Adipose tissue (tissue), 3 donors: Measurements from ENCODE around the gene COQ9. TPM values are rescaled to one million over a fixed set of nuclear protein-coding genes. Genes with fewer than 3 reads are reported as not detected.

Source experiments
- H3K27ac ChIP-seq: one replicate; pipeline ENCODE4 v1.5.1; 2013; ENCODE audit warnings: low read depth, low read length
- WGBS, 3 donors: extraction: QIAGEN DNeasy Blood & Tissue Kit; methylation state at CpG; one replicate each; pipeline ENCODE4 v1.1.7; 2013; 5-methylcytosine and 5-hydroxymethylcytosine counted together
- polyA plus RNA-seq, 3 donors: library from polyadenylated mRNA; stranded (reverse); fragments of 200-250 nt; gene quantifications; one replicate each; pipeline ENCODE4 v1.2.3, GENCODE V29; 2013
- donor health status: healthy with polysubstance abuse.
- donor health status: Bipolar disorder and iron deficiency.
- donor health status: healthy.

The COQ9 gene
- polyA plus RNA-seq, 3 donors, result 37.2 to 49.7 (median 42.5) TPM

DNA sequence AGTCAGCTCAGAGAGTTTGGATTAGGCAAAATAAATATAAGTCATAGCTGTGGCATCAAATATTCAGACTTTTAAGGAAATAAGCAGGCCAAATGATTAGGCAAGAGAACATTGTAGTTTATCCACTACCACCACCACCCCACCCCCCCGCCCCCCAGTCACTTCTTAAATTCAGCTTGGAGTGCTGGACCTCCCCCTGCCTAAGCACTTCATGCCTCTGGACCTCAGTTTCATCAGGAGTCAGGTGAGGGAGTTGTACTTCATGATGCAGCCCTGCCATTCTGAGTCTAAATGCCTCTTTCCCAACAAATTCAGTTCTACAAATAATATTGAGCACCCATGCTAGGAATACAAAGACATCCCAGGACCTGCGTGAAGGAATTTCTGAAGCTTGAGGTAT is 17.2 kb downstream of the COQ9 start:
- 76 to 97% (median 88%) methylated on average over 2 of the region's 2 CpGs for WGBS, 3 donors
- H3K27ac ChIP-seq, result no peak overlapping the region

DNA sequence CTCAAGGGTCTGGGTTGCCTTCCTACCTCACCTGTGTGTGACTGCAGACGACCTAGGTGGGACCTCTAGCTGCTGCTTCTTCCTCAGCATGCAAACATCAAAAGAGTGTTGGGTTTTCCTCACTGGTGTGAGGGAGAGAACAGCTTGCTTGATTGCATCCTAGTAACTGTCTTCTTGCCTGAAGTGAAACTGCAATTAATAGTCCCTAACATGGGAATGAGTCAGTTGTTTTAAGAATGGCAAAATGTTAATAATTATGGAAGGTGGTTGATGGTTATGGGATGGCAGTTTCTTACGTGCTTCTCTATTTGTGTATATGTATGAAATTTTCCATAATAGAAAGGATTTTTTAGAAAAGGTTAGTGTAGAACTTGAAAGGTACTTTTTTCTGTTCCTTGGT is 21.1 kb downstream of the COQ9 start:
- 89 to 90% (median 89%) methylated on average over 2 of the region's 2 CpGs for WGBS, 3 donors
- H3K27ac ChIP-seq, result no peak overlapping the region

DNA sequence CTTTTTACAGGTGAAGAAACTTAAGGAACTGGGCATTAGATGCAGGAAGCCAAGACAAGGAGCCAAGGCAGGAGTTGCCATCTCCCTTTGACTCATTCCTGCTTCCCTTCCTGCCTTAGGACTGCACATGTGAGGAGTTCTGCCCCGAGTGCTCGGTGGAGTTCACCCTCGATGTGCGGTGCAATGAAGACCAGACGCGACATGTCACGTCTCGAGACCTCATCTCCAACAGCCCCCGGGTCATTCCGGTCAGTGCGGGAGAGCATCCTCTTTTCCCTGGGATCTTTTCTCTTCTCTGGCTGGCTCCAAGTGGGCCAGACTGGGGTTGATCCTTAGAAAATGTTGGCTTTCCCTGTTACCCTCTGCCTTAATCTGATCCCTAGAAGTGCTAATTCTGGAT is 21.8 kb downstream of the COQ9 start:
- WGBS, 3 donors, result 89 to 95% (median 92%) methylated on average over 11 of the region's 11 CpGs
- no peak overlapping the region for H3K27ac ChIP-seq

DNA sequence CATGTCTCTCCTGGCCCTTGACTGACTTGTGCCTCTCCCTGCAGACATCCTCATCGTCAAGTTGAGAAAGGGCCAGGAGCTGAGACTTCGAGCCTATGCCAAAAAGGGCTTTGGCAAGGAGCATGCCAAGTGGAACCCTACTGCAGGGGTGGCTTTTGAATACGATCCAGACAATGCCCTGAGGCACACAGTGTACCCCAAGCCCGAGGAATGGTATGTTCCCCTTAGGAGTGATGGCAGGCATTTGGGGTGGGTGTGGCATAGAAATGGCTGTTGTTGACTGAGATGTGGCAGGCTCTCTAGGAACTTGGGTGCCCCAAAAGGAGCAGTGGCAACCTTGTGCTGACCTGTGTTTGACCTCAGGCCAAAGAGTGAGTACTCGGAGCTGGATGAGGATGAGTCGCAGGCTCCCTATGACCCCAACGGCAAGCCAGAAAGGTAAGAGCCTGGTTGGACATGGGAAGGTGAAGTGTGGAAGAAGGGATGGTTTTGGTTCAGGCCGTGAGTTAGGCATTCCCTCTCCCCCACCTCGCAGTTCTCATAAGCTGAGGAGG is 22.7 kb downstream of the COQ9 start:
- 78 to 88% (median 82%) methylated on average over 9 of the region's 9 CpGs for WGBS, 3 donors

DNA sequence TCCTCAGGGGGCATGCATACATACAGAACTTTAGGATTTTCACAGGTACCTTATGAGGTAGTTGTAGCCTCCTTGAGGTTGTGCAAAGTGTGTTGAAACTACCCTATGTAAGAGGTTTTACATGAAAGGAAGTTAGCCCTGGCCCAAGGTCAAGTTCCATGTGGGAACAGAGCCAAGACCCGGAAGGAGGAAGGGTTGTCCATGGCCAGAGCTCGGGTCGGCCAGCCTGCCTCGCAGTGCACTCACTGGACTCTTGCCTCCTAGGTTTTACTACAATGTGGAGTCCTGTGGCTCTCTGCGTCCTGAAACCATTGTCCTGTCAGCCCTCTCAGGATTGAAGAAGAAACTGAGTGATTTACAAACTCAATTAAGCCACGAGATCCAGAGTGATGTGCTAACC is 23.4 kb downstream of the COQ9 start:
- WGBS, 3 donors, result 17 to 21% (median 20%) methylated on average over 6 of the region's 6 CpGs
- H3K27ac ChIP-seq, result no peak overlapping the region

More for the DNA sequence above, 22.7 kb downstream of the COQ9 start:
- H3K27ac ChIP-seq, result no peak overlapping the region

DNA sequence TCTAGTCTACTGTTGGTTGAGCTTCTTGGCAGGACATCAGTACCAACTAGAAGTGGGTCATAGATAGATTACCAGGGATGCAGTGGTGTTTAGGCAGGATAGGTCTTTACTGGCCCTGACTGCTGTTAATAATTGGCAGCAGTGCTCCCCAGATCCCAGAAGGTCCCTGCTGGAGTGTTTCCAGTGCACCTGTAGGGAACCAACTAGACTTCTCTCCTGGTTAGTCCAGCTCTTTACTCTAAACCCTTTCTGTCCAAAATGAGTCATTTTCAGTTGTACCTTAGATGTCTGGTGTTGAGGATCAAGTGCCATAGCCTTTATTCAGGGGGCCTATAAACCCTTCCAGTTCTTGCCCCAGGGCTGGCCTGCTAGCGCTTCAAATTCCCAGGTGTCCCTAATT is 23.9 kb downstream of the COQ9 start:
- H3K27ac ChIP-seq, result no peak overlapping the region
- 98 to 100% (median 100%) methylated on average over 1 of the region's 1 CpG for whole genome bisulfite sequencing, 3 donors

DNA sequence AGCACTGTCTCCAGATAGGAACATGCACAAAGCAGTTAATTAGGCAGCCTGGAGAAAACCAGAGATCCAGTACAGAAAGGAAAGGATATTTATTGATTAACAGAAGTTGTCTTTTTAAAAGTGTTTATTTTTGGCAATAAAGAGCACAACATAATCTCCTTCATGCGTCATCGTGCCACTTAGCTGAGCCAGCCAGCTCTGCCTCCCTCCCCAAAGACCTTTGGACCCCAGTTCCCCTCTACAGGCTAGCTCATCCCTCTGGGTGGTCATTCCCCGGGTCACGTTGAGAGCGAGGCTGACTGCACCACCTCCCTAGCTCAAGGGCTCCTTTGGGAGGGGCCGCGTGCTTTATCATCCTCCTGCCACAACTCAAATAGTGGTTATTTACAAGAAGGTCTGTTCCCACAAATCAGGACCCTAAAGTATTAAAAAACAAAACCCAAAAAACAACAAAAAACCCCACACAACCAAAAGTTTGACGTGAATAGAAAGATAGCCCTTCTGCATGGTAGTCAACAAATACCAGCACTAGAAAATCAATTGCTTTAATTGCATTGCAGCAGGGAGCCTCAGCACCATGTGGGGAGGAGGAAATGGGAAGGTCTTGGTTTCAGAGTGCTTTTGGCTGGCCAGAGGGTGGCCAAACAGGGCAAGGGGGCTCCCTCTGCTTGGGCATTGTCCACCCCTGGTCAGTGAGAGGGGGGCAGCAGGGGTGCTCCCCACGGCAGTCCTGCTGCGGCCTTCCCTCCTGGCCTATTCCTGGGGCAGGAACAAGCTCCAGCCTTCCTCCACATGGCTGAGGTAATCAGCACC is 24.8 kb downstream of the COQ9 start:
- no peak overlapping the region for H3K27ac ChIP-seq
- 36 to 74% (median 67%) methylated on average over 10 of the region's 10 CpGs for WGBS, 3 donors

DNA sequence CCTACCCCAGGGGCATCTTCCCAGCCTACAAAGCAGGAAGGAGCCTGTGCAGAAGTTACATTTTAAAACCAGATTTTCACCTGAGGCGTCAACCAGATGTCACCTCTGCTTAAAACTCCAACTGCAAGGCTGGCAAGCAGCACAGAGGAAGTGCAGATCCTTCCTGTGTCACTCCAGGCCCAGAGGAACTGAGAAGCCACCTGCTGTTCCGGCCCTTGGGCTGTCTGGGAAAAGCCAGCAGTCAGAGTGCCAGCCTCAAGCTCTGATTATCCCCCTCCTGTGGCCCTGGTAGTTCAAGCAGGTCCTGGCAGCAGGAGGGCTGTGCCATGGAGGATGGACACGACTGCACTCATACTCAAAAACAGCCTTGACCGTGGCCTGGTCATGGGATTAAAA is 25.4 kb downstream of the COQ9 start:
- WGBS, 3 donors, result 43 to 66% (median 48%) methylated on average over 4 of the region's 4 CpGs
- no peak overlapping the region for H3K27ac ChIP-seq

DNA sequence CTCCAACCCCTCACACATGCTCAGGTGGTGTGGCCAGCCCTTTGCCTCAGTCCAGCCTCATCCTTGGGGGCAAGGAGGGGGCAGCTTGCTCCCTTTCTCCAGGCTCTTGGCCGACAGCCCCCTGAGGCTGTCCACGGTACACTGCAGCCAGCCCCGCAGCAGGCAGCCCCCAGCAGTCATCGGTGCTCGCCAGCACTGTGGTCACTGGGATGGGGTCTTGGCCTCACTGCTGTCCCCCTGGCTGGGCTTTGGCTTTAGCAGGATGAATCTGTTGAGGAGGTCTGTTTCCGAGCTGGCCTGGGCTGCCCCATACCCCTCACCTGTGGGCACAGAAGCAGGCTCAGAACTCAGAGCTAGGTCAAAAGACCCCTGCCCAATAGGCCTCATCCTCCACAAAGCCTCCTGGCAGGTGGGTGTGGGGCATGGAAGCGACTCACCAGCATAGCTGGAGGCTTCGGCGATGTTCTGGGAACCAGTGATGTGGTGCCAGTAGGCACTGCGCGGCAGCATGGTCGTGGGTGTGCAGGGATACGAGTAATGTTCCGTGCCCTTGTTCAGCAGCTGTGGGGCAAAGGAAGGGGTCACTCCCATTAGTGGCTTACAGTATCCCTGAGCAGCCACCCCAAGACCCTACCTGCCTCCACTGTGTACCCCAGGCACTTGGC is 26.0 kb downstream of the COQ9 start:
- H3K27ac ChIP-seq, result no peak overlapping the region
- WGBS, 3 donors, result 91 to 92% (median 92%) methylated on average over 14 of the region's 14 CpGs

DNA sequence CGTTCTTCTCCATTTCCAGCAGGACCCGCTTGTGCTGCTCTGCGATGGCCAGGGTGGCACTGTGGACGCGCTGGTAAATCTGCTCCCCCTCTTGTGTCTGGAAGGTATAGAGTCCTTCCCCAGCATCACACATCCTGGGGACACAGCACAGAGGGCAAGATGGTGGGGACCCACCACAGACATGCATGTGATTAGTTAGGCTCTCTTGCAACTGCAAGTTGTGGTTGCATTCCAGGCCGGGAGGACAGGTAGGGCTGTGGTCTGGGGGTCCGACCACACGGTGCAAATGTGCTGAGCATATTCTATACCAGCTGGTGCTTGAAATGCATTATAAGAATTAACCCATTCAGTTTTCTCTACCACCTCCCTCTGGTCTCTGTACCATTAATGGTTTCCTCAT is 26.6 kb downstream of the COQ9 start:
- WGBS, 3 donors, result 78 to 86% (median 83%) methylated on average over 8 of the region's 8 CpGs
- no peak overlapping the region for H3K27ac ChIP-seq

DNA sequence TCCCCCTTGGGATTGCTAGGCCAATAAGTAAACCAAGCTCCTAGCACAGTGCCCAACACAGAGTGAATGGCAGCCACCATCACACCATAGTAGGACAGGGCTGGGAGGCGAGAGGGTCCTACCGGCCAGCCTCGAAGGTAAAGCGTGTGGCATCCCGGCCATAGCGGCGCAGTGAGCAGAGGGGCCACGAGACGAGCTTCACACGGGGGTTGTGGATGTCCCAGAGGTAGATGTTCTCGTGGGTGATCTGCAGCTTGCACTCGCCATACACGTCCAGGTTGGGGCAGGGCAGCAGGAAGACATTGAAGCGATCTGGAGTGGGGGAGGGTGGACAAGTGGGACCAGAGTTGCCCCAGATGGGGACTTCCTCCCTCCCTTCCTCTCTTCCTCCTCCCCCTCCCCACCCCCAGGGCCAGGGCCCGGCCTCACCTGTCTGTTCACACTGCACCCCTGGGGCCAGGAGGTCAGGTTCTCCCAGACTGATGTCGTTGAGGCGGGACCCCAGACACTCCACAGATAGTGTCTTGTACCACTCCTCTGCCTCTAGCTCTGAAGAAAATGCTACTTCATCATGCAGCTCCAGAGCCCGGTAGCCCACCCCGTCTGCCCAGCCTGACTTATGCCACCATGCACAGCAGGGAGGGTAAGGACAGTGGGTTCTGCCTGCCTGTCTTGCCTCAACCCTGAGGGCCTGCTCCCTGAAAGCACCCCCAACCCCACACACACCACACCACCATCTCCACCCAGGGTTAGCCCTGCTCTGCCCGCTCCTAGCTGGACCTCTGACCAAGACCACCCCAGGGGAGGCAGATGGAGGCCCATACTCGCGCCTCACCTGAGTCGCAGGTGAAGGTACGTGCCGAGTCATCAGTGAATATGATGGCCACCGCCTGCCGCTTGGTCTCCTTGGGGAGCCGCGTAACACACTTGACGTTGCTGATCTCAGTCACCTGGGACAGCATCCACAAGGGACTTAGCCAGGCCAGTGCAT is 27.7 kb downstream of the COQ9 start:
- WGBS, 3 donors, result 74 to 85% (median 74%) methylated on average over 29 to 30 of the region's 30 CpGs
- H3K27ac ChIP-seq, result no peak overlapping the region

DNA sequence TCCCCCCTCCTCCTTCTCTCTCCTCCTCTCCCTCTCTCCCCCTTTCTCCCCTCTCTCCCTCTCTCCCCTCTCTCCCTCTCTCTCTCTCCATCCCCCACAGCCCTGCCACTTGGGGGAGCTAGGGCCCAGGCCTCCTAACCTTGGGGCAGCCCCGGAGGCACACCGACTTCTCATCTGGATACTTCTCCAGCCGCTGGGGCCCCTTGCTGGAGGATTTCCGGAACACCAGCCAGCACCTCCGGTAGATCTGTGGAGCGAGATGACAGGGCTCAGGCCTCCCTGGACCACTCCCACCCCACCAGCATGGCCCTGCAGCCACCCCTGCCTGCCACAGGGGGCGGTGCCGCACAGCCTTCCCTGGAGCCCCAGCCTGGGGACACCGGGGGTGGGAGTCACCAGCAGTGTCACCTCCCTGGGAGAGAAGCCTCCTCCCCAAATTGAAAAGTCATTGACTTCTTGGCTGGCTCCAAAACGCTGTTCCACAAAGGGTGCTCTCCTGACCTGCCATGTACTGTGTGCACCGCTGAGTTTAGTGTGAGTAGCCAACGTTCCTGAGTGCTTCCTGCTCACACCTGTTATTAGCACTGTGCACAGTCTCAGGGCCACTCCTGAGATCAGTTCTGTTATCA is 28.5 kb downstream of the COQ9 start:
- WGBS, 3 donors, result 22 to 44% (median 27%) methylated on average over 12 of the region's 12 CpGs
- no peak overlapping the region for H3K27ac ChIP-seq

DNA sequence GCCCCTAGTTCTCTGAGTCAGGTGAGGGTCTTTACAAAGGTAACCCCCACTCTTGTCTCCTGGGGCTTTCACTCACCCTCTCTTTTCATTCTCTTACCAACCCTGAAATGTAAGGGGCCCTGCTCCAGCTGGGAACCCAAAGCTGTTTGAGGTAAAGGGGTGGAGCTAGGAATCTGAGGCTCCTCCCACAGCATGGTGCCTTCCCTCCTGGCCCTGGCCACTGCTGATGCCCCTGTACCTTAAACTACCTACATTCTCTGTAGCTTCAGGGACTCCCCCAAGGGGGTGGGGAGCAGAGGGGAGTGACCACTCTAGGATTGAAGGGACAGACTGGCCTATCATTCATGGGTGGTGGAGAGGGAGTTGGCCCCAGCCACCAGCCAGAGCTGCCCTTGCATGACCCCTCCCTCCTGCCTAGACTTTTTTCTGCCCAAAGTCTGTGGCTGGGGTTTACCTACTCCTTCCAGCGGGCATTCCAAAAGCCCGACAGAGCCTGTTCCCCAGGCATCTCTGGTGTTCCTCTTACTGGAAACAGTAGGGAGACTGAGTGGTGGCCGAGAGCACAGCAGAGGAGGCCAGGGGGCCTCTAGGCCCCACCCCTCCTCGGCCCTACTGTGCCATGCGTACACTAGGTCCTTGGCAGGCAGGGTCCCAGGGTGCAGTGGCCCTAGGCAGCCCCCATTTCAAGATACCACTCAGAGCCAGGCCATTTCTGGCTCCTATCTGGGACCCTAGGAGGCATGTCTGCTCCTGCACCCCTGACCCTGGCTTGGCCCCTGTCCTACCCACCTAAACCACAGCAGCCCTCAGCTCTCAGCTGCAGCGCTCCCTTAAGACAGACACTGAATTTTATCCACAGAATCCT is 29.5 kb downstream of the COQ9 start:
- H3K27ac ChIP-seq, result no peak overlapping the region
- 89 to 93% (median 91%) methylated on average over 6 of the region's 6 CpGs for WGBS, 3 donors

DNA sequence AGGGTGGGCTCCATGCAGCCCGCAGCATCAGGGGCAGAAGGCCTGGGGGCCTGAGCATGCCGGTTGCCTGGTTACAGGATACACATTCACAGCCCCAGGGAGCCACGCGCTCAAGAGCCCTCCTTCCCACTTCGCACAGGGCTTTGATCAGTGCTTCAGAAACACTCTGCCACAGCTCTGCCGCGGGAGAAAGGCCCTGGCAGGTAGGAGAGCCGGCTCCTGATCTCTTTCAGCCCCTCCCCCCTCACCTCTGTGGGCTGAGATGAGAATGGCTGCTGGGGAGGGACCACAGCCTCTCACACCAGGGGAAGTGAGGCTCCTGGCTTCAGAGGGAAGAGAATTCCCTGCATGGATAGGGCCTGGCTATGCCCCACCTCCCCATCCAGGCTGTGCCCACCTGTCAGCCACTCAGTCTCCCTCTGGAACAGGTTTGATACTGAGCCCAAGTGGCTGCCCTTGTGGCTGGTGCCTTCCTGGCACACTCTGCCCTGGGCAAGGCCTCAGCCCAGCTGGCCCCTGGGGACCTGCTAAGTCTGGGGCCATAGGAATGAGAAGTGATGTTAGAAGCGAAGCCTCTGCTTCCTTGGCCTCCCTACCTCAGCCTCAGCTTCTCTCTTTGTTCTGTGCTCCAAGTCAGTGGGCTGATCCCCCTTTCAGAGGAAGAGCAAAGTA is 30.4 kb downstream of the COQ9 start:
- WGBS, 3 donors, result 71 to 77% (median 74%) methylated on average over 9 of the region's 9 CpGs
- H3K27ac ChIP-seq, result no peak overlapping the region

DNA sequence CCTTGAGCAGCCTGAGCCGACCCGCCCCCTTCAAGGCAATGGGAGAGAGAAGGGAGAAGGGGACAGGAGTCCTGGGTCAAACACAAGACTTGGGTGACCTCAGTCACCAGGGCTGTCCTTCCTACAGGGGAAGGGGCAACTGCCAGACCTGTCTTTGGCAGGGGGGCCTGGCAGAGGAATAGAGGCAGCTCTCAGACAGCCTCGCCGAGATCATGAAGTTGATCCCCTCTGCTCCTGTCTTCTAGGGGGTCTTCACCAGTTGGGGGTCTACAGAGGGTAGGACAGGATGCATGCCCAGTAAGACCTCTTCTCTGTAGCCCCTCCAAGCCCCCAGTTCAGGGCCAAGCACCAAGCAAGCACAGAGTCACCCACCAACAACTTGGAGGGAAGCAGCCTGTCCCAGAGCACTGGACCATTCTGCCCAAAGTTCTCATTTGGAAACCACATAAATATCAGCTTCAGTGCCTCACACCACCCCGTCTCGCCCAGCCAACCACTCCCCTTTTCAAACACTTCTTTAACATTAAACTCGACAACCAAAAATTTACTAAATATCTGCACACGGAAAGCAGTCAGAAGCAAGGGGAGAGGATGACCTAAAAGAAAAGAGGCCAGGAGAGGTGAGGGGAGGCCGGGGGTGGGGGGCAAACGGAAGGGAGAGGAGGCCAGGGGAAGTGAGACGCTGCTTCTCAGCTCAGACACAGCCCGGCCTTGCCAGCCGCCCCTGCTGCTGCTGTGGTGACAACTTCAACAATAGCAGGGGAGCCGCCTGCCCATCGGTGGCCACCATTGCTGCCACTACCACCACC is 31.3 kb downstream of the COQ9 start:
- 35 to 68% (median 35%) methylated on average over 15 of the region's 15 CpGs for WGBS, 3 donors
- no peak overlapping the region for H3K27ac ChIP-seq
